HG03439 (cell line): Measurements from ENCODE around the gene NAA30.
"Not testable (repeated sequence)": the region's sequence is repeated elsewhere in the genome, so short reads cannot be mapped to it uniquely, and the experiment has no call there.

Experiments used
- ATAC-seq: cut with Tn5 transposase; IDR thresholded peaks from one replicate; pipeline ENCODE4 v1.9.1; 2021; ENCODE audit warnings: mild to moderate bottlenecking, moderate library complexity; ENCODE audit not compliant: unreplicated experiment

The NAA30 gene

GRCh38 chr14:57390037-57390805, at the start of gene NAA30:
Gene NAA30, plus strand, starts transcription at chr14:57390586. Its CDS starts 372 bp downstream, at chr14:57390958.
- peak; percentile 91 for ATAC-seq

- not testable (repeated sequence) for ATAC-seq
These were observed 46.7 kb upstream of the NAA30 start for GRCh38 chr14:57343545-57344297.

GRCh38 chr14:57345106-57345505, 45.3 kb upstream of the NAA30 start:
- ATAC-seq: no peak

GRCh38 chr14:57346741-57347140, 43.6 kb upstream of the NAA30 start:
- no peak for ATAC-seq

GRCh38 chr14:57352396-57353170, 37.8 kb upstream of the NAA30 start:
- ATAC-seq: no peak

- ATAC-seq: no peak
These were observed 35.1 kb upstream of the NAA30 start for GRCh38 chr14:57355081-57355800.

- ATAC-seq: no peak
These were observed 28.0 kb upstream of the NAA30 start for GRCh38 chr14:57362361-57362760.

GRCh38 chr14:57364659-57365450, 25.5 kb upstream of the NAA30 start:
- no peak for ATAC-seq

- ATAC-seq: not testable (repeated sequence)
These were observed 20.2 kb upstream of the NAA30 start for GRCh38 chr14:57370187-57370586.

- ATAC-seq: no peak
These were observed 19.4 kb upstream of the NAA30 start for GRCh38 chr14:57371013-57371412.

- no peak for ATAC-seq
These were observed 15.2 kb upstream of the NAA30 start for GRCh38 chr14:57375156-57375555.

- no peak for ATAC-seq
These were observed 11.7 kb upstream of the NAA30 start for GRCh38 chr14:57378661-57379060.

GRCh38 chr14:57380935-57381334, 9.5 kb upstream of the NAA30 start:
- no peak for ATAC-seq

- no peak for ATAC-seq
These were observed 8.1 kb upstream of the NAA30 start for GRCh38 chr14:57382283-57382682.

- no peak for ATAC-seq
These were observed 7.2 kb upstream of the NAA30 start for GRCh38 chr14:57383125-57383745.

GRCh38 chr14:57388067-57388466, 2.3 kb upstream of the NAA30 start:
- no peak for ATAC-seq

- peak; percentile 5 for ATAC-seq
These were observed 745 bp upstream of the NAA30 start for GRCh38 chr14:57389646-57390036.

- ATAC-seq: peak; percentile 42
These were observed 575 bp downstream of the NAA30 start for GRCh38 chr14:57390806-57391516.
